Gastroesophageal sphincter (tissue), 4 donors: ENCODE results near the gene GK. TPM values are rescaled to one million over a fixed set of nuclear protein-coding genes. Genes with fewer than 3 reads are reported as not detected.
"Not testable (repeated sequence)": the region's sequence is repeated elsewhere in the genome, so short reads cannot be mapped to it uniquely, and the experiment has no call there.

Source experiments
- ATAC-seq: fragments of 150-250 bp; one replicate; pipeline ENCODE4 v1.9.1; 2016; ENCODE audit warnings: mild to moderate bottlenecking, moderate library complexity
- H3K27ac ChIP-seq, 4 donors: fragments of 200-600 bp; sonication (generic) in 3 of 4; 1 replicate in 3 of 4; 2 replicates in 1 of 4; pipeline ENCODE4 v1.5.1; 2016 to 2019
- H3K27me3 ChIP-seq: fragments of 200-600 bp; sonication (generic); one replicate; pipeline ENCODE4 v1.5.1; 2019
- H3K36me3 ChIP-seq, 2 donors: fragments of 200-600 bp; sonication (generic); one replicate each; pipeline ENCODE4 v1.5.1; 2019; ENCODE audit warnings: control low read depth in 1 of 2
- H3K4me1 ChIP-seq, 3 donors: fragments of 200-600 bp; sonication (generic); 1 replicate in 2 of 3; 2 replicates in 1 of 3; pipeline ENCODE4 v1.5.1; 2016 to 2019; ENCODE audit warnings: control low read depth in 2 of 3
- H3K4me3 ChIP-seq, 2 donors: fragments of 200-600 bp; sonication (generic); one replicate each; pipeline ENCODE4 v1.5.1; 2019; ENCODE audit warnings: mild to moderate bottlenecking in 1 of 2, moderate library complexity in 1 of 2
- H3K9me3 ChIP-seq, 3 donors: fragments of 200-600 bp; sonication (generic); one replicate each; pipeline ENCODE4 v1.5.1; 2017 to 2019; ENCODE audit warnings: control low read depth in 2 of 3
- EP300 ChIP-seq: sonication (generic); formaldehyde crosslinking; IDR thresholded peaks from one replicate; pipeline ENCODE4 v1.6.1; 2017; ENCODE audit warnings: antibody characterized with exemption, mild to moderate bottlenecking
- POLR2A ChIP-seq, 2 donors: fragments of 450-650 bp; IDR thresholded peaks; one replicate each; pipeline ENCODE4 v1.6.1; 2017; ENCODE audit warnings: antibody characterized with exemption in 2 of 2, mild to moderate bottlenecking in 2 of 2, moderate library complexity in 1 of 2
- POLR2AphosphoS5 ChIP-seq: sonication (generic); formaldehyde crosslinking; IDR thresholded peaks from one replicate; pipeline ENCODE4 v1.6.1; 2017; ENCODE audit warnings: antibody characterized with exemption
- WGBS, 2 donors: methylation state at CpG; one replicate each; pipeline ENCODE4 v1.1.5; 2018; ENCODE audit warnings: low coverage in 1 of 2; 5-methylcytosine and 5-hydroxymethylcytosine counted together
- total RNA-seq, 4 donors: library from RNA; depleted of rRNA; stranded (reverse); fragments of >200 nt; gene quantifications; one replicate each; pipeline ENCODE4 v1.1.0, GENCODE V29; 2016
- TF ChIP-seq, protein P1 (sequence below), 4 experiments: fragments of 200-600 bp in 2 of 4; fragments of 450-650 bp in 2 of 4; sonication (generic) in 1 of 4; IDR thresholded peaks; one replicate each; pipeline ENCODE4 v1.5.1; 2017 to 2019; ENCODE audit warnings: antibody characterized with exemption in 4 of 4, mild to moderate bottlenecking in 2 of 4, moderate library complexity in 2 of 4

The GK gene
- total RNA-seq, 4 donors from 2014 or later, result 3.4 to 9.6 (median 5.6) TPM

DNA sequence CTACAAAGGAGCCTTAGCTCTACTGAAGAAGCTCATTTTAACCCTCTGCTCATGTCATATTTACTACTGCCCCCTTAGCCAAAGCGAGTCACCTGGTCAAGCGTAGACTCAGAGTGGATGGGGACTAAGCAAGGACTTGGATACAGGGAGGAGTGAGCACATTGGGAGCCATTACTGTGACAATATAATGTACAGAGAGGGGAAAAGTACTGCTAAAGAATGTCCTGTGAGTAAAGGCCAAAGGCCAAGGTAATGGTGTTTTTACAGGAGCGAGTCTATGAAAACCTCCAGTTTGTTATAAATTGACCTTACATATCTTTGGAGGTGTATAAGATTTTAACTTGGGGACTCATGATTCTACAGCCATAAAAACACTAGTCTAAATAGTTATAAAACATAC, 10.6 kb upstream of the GK start:
- no peaks in the 10 kb centered on the region for H3K4me1 ChIP-seq
- 50 to 100% methylated on average over 1 of the region's 3 CpGs for WGBS, 2 donors
- TF ChIP-seq EP300 (no peak), POLR2AphosphoS5 (no peak), POLR2A (IDR thresholded peaks at IDR 0.05) (no peak)
- TF ChIP-seq, protein P1, sequence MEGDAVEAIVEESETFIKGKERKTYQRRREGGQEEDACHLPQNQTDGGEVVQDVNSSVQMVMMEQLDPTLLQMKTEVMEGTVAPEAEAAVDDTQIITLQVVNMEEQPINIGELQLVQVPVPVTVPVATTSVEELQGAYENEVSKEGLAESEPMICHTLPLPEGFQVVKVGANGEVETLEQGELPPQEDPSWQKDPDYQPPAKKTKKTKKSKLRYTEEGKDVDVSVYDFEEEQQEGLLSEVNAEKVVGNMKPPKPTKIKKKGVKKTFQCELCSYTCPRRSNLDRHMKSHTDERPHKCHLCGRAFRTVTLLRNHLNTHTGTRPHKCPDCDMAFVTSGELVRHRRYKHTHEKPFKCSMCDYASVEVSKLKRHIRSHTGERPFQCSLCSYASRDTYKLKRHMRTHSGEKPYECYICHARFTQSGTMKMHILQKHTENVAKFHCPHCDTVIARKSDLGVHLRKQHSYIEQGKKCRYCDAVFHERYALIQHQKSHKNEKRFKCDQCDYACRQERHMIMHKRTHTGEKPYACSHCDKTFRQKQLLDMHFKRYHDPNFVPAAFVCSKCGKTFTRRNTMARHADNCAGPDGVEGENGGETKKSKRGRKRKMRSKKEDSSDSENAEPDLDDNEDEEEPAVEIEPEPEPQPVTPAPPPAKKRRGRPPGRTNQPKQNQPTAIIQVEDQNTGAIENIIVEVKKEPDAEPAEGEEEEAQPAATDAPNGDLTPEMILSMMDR (IDR thresholded peaks at IDR 0.05), result no peak

DNA sequence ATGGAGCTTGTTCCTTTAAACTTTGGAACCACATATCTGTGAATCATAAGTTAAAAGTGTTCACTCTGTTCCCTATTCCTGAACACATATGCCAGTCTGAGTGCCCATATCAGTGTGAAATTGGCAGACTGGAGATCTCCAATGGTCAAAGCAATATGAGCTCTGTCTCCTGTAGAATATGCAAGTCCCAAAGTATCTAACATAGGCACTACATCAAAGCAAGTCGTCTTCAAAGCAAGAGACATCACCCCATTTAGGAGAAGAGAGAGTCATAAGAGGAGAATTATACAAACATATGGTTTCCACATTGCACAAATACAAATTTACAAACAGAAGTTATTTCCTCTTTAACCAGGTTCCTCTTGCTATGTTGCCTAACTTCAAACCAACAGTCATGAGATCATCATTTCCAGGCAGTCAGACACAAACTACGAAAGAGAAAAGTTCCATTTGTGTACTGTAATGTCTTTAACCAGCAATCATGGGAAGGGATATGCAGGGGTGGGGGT, 9.9 kb upstream of the GK start:
- ATAC-seq, result peak; percentile 57
- TF ChIP-seq EP300 (no peak), POLR2AphosphoS5 (no peak), POLR2A (IDR thresholded peaks at IDR 0.05) (no peak)
- TF ChIP-seq, protein P1 (IDR thresholded peaks at IDR 0.05), result no peak
- WGBS, 2 donors, result 58 to 60% methylated on average over 1 to 2 of the region's 2 CpGs

More for the DNA sequence above, 10.6 kb upstream of the GK start:
- no peaks in the 10 kb centered on the region for H3K36me3 ChIP-seq
- H3K27me3 ChIP-seq, result no peaks in the 10 kb centered on the region
- no peak for ATAC-seq
- H3K4me3 ChIP-seq, result no peak overlapping the region
- no peak overlapping the region for H3K27ac ChIP-seq
- H3K9me3 ChIP-seq, result no peaks in the 10 kb centered on the region

DNA sequence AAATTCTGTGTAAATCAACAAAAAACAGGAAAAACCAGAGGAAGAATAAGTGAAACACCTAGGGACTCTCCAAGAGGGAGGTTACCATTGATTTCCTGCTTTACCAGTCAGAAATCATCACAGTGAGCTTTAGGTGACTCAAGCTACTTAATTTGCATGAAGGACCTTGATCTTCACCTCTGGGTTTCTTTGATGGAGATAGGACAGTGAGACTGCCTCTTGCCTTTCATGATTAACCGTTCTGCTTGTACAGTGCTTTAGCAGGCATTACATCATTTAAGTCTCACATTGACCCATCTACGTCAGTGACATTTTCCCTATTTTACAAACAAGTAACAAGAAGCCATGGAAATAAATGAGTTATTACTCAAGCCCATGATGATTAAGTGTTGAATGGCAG, 3.4 kb upstream of the GK start:
- Histone ChIP-seq H3K36me3 (no peaks in the 10 kb centered on the region), H3K4me3 (no peak overlapping the region), H3K27ac (no peak overlapping the region), H3K4me1 (peaks cover 0 to 15% (median 0%) of the 10 kb centered on the region in 3 donors), H3K9me3 (no peaks in the 10 kb centered on the region), H3K27me3 (no peaks in the 10 kb centered on the region)
- TF ChIP-seq, protein P1 (IDR thresholded peaks at IDR 0.05), result no peak
- no peak for TF ChIP-seq POLR2AphosphoS5
- no peak for TF ChIP-seq EP300
- no peak for TF ChIP-seq POLR2A (IDR thresholded peaks at IDR 0.05)
- no peak for ATAC-seq
- WGBS, 2 donors, result 77 to 83% methylated on average over 1 to 2 of the region's 2 CpGs

More for the DNA sequence above, 9.9 kb upstream of the GK start:
- Histone ChIP-seq H3K27ac (no peak overlapping the region), H3K36me3 (no peaks in the 10 kb centered on the region), H3K4me1 (no peaks in the 10 kb centered on the region), H3K4me3 (no peak overlapping the region), H3K9me3 (no peaks in the 10 kb centered on the region), H3K27me3 (no peaks in the 10 kb centered on the region)

DNA sequence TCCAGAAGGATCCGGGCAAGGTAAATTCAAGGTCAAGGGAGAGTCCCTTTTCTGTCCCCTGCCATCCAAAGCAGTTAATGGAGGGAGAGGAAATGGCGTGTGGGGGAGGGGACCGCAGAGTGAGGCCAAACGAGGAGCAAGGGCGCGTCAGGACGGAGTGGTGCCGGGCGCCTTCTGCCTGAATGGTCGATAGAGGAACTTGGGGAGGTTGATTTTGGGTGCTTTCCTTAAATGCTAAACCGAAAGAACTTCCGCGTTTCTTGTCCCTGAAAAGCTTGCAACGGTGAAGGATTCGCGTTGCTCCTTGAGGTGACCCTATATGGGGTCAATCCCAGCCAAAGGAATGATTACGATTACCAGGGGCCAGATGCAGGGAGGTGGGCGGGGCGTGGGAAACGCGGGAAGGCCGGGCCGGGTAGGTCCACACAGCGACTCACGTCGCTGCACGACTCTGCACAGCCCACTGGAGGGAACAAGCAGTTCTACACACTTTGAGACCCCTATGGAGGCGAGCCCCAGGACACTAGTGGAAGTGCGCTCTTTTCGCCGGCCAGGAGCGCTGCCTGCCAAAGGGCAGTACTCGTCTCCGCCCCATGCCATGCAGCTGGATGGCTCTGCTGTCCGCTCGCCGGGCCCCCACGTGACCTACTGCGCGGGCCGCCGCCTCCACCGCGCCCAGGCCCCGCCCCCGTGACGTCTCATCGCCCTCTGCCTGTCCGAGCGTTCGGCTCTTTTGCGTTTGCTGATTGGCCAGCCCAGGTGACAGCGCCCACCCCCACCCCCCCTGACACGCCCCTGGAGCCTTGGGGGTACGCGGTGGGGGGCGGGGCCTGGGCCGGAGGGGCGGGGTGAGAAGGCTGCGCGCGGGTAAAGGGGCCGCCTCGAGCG, 452 bp upstream of the GK start:
- peak; percentile 95 for ATAC-seq
- H3K27ac ChIP-seq, result peak overlapping the region; percentile 19 to 82 (median 79)
- H3K4me1 ChIP-seq, result peaks cover 0 to 20% (median 0%) of the 10 kb centered on the region in 3 donors
- no peaks in the 10 kb centered on the region for H3K9me3 ChIP-seq
- no peaks in the 10 kb centered on the region for H3K27me3 ChIP-seq
- H3K4me3 ChIP-seq, result peak overlapping the region; percentile 69 to 83
- WGBS, 2 donors, result 0 to 38% methylated on average over 1 to 12 of the region's 65 CpGs
- H3K36me3 ChIP-seq, result no peaks in the 10 kb centered on the region
- peak; percentile 11 to 46 for TF ChIP-seq POLR2A (IDR thresholded peaks at IDR 0.05)
- TF ChIP-seq EP300, result no peak
- peak; percentile 30 for TF ChIP-seq POLR2AphosphoS5
- TF ChIP-seq, protein P1 (IDR thresholded peaks at IDR 0.05), result peak in 1 of 4 experiments; percentile 16

DNA sequence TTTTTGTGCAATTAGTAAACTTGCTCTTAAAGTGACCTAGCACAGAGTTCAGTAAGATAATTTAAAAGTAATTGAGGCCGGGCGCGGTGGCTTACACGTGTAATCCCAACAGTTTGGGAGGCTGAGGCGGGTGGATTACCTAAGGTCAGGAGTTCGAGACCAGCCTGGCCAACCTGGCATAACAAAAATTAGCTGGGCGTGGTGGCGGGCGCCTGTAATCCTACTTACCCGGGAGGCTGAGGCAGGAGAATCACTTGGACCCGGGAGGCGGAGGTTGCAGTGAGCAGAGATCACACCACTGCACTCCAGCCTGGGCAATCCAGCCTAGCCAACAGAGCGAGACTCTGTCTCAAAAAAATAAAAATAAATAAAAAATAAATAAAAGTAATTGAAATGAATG, 1.2 kb downstream of the GK start:
- Histone ChIP-seq H3K4me1 (peaks cover 0 to 20% (median 0%) of the 10 kb centered on the region in 3 donors), H3K27ac (peak overlapping the region in 2 of 4 donors; percentile 79 to 82)
- H3K36me3 ChIP-seq, ATAC-seq, H3K9me3 ChIP-seq, H3K27me3 ChIP-seq, H3K4me3 ChIP-seq: not testable (repeated sequence)
- 70 to 100% methylated on average over 1 to 5 of the region's 13 CpGs for WGBS, 2 donors
